ENCODE measurements around the gene MRPS5. TPM values are rescaled to one million over a fixed set of nuclear protein-coding genes. Genes with fewer than 3 reads are reported as not detected.

MRPS5 gene
- total and polyA plus RNA-seq, 2 donors (not counting 1 experiment from before 2014, with no cell fraction given) = 46.3 to 48.0 TPM

Other genes starting within 250 kb of the MRPS5 start
- 0.74 TPM in 1 of 2 replicates, not detected in the other for gene MAL, start 96.1 kb downstream of the MRPS5 start, total RNA-seq
- 2.0 and 3.0 TPM in 2 replicates for gene MAL, start 96.1 kb downstream of the MRPS5 start, polyA plus RNA-seq
- 37.0 and 38.7 TPM in 2 replicates for gene ZNF514, start 38.0 kb upstream of the MRPS5 start, total RNA-seq
- 9.5 and 15.5 TPM in 2 replicates for gene ZNF514, start 38.0 kb upstream of the MRPS5 start, polyA plus RNA-seq
- gene ZNF2, start 44.0 kb upstream of the MRPS5 start, total RNA-seq = 7.2 and 7.8 TPM in 2 replicates
- 1.3 and 2.9 TPM in 2 replicates for gene ZNF2, start 44.0 kb upstream of the MRPS5 start, polyA plus RNA-seq
- 5.5 and 8.3 TPM in 2 replicates for gene ZNF892, start 85.7 kb upstream of the MRPS5 start, total RNA-seq
- 0.46 and 0.67 TPM in 2 replicates for gene ZNF892, start 85.7 kb upstream of the MRPS5 start, polyA plus RNA-seq
- 0.85 and 1.3 TPM in 2 replicates for gene PROM2, start 152.6 kb upstream of the MRPS5 start, total RNA-seq
- gene PROM2, start 152.6 kb upstream of the MRPS5 start, polyA plus RNA-seq = 0.67 and 1.2 TPM in 2 replicates
- gene KCNIP3, start 175.5 kb upstream of the MRPS5 start, total RNA-seq = not detected in 2 replicates
- gene KCNIP3, start 175.5 kb upstream of the MRPS5 start, polyA plus RNA-seq = not detected in 2 replicates

Measured in B cell (primary cell).